DMS 273 (cell line): ENCODE data around the gene ALKBH5.

Source experiments
- DNase-seq: peaks from one replicate; lab custom pipeline; 2025; ENCODE audit not compliant: unreplicated experiment; lab: John Stamatoyannopoulos, UW

The ALKBH5 gene

DNA sequence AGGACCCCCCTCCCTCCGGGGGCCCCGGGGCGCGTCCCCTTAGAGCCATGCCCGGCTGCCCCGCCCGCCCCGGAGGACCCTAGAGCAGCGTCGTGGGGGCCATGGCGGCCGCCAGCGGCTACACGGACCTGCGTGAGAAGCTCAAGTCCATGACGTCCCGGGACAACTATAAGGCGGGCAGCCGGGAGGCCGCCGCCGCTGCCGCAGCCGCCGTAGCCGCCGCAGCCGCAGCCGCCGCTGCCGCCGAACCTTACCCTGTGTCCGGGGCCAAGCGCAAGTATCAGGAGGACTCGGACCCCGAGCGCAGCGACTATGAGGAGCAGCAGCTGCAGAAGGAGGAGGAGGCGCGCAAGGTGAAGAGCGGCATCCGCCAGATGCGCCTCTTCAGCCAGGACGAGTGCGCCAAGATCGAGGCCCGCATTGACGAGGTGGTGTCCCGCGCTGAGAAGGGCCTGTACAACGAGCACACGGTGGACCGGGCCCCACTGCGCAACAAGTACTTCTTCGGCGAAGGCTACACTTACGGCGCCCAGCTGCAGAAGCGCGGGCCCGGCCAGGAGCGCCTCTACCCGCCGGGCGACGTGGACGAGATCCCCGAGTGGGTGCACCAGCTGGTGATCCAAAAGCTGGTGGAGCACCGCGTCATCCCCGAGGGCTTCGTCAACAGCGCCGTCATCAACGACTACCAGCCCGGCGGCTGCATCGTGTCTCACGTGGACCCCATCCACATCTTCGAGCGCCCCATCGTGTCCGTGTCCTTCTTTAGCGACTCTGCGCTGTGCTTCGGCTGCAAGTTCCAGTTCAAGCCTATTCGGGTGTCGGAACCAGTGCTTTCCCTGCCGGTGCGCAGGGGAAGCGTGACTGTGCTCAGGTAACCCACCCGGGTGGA is 759 bp downstream of the ALKBH5 start:
- peak; percentile 68 for DNase-seq

GRCh38 chr17:18185391-18185790 is 1.8 kb downstream of the ALKBH5 start:
- DNase-seq: peak; percentile 39

DNA sequence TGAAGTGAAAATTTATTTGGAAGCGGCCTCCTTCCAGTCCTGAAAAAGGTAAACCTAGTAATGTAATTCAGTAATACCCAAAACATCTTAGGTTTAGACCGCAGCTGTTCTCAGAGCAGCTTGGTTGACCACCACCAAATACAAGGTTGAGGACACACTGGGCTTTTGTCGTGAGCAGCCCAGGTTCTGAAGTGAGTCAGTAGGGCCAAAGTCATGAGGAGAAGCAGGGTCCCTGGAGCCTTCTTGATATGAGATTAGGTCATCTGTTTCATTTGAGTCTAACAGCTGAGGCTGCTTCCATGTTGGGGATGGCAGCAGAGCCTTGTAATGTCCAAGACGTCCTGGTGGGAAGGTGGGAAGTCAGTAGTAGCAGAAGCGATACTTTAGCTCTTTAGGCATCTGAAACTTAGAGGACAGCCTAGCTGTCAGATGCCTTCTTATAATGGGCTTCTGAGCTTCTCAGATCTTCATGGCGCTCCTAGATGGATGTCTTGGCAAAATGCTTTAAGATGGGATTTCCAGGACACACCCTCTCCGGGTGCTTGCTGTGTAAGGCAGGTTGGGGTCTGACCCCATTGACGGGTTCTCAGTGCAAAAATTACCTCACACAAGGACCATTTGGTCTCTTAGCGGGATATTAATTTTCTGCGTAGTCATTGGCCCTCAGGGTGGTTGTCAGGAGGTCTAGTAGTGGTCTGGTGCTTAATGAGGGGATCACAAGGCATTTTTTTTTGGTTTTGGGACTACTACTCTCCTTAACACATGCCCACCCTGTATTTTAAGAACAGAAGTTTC is 2.4 kb downstream of the ALKBH5 start:
- peak; percentile 46 for DNase-seq

DNA sequence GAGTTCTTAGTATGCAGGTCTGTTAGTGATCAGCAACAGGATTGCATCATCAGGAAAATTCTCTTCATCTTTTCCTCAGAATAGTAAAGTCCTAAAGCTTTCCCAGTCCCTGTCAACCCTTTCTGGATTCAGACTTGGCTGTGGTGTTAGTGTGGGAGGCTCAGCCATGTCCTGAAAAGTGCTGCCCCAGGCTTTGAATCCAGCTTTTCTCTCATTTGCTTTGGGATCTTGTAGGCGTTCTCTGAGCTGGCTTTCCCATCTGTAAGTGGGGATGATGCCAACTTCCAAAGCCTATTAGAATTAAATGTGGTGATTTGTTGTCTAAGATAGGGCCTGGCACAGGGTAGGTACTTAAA is 3.0 kb downstream of the ALKBH5 start:
- peak; percentile 54 for DNase-seq

DNA sequence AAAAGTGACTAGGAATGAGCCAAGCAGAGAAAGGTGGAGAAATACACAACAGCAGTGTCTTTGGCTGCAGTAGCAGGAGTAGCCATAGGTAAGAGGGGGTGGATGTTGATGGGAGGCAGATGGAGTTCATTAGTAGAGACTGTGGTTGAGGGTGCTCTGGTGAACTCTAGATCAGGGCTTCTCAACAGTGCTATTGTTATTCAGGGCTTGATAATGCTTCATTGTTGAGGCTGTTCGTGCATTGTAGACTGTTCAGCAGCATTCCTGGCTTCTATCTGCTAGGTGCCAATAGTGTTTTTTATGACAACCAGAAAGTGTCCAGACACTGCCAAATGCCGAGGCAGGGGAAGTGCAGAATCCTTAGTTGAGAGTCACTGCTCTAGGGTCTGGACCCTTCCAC is 3.6 kb downstream of the ALKBH5 start:
- peak; percentile 38 for DNase-seq

DNA sequence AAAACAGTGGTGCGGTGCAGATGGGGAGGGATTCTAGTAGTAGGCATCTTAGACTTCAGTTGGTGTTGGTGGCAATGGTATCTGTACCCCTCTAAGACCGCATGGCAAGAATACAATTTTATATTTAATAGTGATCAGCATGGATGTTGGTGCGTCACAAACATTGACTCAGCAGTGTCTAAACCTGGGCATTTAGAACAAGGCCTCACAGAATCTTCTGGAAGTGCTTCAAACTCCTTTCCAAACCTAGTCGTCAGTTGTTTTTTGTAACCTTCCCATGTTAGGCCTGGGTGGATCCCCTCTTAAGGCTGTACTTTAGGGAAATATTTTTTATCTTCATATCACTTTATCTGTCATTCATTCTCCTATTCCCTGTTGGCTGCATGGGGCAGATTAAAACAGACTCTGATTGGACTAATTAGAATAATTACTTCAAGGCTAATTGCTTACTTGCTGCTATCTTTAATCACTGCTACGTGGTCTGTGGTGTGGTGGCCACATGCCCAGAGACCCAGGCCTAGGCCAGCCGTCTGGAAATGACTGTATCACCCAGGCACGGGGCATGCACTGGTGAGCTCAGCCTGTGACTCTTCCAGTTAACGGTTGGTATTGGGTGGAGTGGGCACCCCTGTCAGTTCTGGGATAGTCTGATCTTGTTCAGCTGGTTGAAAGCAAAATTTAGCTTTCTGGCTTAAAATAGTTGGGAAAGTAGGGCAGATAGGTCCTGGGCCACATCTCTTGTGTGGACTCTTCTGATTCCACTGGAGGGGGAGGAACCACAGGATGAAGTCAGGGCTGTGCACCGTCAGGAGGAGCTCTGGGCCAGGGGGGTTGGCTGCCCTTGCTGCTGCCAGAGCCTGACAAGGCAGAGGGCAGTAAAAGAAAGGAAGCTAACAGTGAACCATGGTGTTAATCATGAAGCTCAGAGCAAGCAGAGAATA is 4.5 kb downstream of the ALKBH5 start:
- DNase-seq: peak; percentile 16

GRCh38 chr17:18190628-18191235 is 7.1 kb downstream of the ALKBH5 start:
- peak; percentile 59 for DNase-seq

- peak; percentile 51 for DNase-seq
These were observed 7.6 kb downstream of the ALKBH5 start for GRCh38 chr17:18191236-18191667.

DNA sequence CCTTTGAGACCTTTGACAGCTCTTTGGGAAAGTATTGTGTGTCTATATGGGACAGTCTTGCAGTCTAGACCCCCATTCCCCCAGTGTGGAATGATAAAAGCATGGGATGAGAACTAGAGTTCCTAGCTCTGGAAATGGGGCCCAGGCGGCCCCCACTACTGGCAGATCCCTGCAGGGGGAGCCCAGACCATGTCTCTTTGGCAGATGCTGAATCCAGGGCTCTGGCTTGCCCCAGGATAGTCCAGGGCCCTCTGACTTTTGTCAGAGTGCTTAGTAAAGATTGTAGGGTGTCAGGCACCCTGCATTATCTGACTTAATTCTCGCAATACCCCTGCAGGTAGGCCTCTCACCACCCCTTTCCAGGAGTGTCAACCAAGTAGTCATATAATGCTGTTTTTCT is 8.3 kb downstream of the ALKBH5 start:
- DNase-seq: peak; percentile 22

GRCh38 chr17:18194394-18194793 is 10.8 kb downstream of the ALKBH5 start:
- no peak for DNase-seq

- no peak for DNase-seq
These were observed 11.2 kb downstream of the ALKBH5 start for GRCh38 chr17:18194804-18195203.

GRCh38 chr17:18195246-18195645 is 11.6 kb downstream of the ALKBH5 start:
- DNase-seq: no peak

- no peak for DNase-seq
These were observed 14.0 kb downstream of the ALKBH5 start for GRCh38 chr17:18197535-18198194.

- no peak for DNase-seq
These were observed 14.9 kb downstream of the ALKBH5 start for GRCh38 chr17:18198530-18198929.

DNA sequence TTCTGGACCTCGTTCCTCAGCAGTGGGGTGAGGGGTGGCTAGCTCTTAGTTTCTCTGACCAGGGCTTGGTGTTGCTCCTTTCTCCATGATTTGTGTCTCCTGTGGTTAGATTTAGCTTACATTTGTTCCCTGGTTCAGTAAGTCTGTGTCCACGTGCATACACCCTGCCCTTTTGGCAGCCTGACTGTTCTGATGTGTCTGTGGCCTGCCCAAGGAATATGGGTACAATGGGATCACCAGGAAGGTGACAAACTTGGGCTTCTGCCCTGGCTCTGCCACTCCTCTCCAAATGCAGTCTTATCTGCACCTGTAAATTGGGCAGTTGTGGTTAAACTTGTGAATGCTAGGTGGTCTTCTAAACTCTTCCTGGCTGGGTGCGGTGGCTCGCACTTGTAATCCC is 17.5 kb downstream of the ALKBH5 start:
- DNase-seq: no peak

- DNase-seq: no peak
These were observed 19.7 kb downstream of the ALKBH5 start for GRCh38 chr17:18203308-18203707.

GRCh38 chr17:18205861-18206260 is 22.2 kb downstream of the ALKBH5 start:
- no peak for DNase-seq

GRCh38 chr17:18206962-18207361 is 23.3 kb downstream of the ALKBH5 start:
- no peak for DNase-seq

DNA sequence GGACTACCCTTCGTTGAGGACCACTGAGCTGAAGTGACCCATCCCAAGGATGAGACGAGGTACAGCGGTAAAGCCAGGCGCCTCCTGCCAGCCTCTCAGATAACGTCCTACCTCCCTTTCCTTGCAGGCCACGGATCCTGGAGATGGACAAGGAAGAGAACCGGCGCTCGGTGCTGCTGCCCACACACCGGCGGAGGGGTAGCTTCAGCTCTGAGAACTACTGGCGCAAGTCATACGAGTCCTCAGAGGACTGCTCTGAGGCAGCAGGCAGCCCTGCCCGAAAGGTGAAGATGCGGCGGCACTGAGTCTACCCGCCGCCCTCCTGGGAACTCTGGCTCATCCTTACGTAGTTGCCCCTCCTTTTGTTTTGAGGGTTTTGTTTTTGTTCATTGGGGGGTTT is 24.5 kb downstream of the ALKBH5 start:
- DNase-seq: no peak

GRCh38 chr17:18213666-18214270 is 30.1 kb downstream of the ALKBH5 start:
- DNase-seq: no peak
